ENCODE measurements around the gene SNX9. TPM values are rescaled to one million over a fixed set of nuclear protein-coding genes. Genes with fewer than 3 reads are reported as not detected.
"Not testable (repeated sequence)": the region's sequence is repeated elsewhere in the genome, so short reads cannot be mapped to it uniquely, and the experiment has no call there.

Gene SNX9
- total and polyA plus RNA-seq, 4 donors, result 19.3 to 27.6 (median 23.3) TPM

DNA sequence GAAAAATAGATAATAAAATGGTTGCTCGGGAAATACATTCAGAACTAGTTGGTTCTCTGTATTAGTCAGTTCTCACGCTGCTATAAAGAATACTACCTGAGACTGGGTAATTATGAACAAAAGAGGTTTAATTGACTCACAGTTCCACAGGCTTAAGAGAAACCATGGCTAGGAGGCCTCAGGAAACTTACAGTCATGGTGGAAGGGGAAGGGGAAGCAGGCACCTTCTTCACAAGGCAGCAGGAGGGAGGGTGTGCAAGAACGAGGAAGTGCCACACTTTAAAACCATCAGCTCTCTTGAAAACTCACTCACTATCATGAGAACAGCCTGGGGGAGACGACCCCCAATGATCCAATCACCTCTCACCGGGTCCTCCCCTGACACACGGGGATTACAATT, 24.2 kb upstream of the SNX9 start:
- Histone ChIP-seq H3K4me3 (ENCODE audit: low read depth, low read length) (no peak overlapping the region), H3K9me3 (ENCODE audit: control insufficient read depth, insufficient read depth, low read length) (no peaks in the 10 kb centered on the region), H3K36me3 (ENCODE audit: control insufficient read depth, insufficient read depth, low read length) (no peaks in the 10 kb centered on the region), H3K27me3 (ENCODE audit: control insufficient read depth, insufficient read depth, low read length) (no peaks in the 10 kb centered on the region), H3K4me1 (ENCODE audit: control insufficient read depth, insufficient read depth, low read length) (no peaks in the 10 kb centered on the region), H3K27ac (ENCODE audit: low read depth, low read length) (no peak overlapping the region)
- WGBS (ENCODE audit: insufficient coverage), result 100% methylated on average over 1 of the region's 6 CpGs
- no peak for DNase-seq (ENCODE audit: low read depth in 4 of 6, low spot score in 6 of 6)

DNA sequence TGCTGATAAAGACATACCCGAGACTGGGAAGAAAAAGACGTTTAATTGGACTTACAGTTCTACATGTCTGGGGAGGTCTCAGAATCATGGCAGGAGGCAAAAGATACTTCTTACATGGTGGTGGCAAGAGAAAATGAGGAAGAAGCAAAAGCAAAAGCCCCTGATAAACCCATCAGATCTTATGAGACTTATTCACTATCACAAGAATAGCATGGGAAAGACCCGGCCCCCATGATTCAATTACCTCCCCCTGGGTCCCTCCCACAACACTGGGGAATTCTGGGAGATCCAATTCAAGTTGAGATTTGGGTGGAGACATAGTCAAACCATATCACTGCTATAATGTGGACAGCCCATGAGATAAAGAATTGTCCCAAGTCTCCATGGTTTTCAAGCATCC, 23.5 kb upstream of the SNX9 start:
- not testable (repeated sequence) for H3K36me3 ChIP-seq (ENCODE audit: control insufficient read depth, insufficient read depth, low read length); H3K27ac ChIP-seq (ENCODE audit: low read depth, low read length); H3K4me1 ChIP-seq (ENCODE audit: control insufficient read depth, insufficient read depth, low read length); DNase-seq (ENCODE audit: low read depth in 4 of 6, low spot score in 6 of 6); H3K4me3 ChIP-seq (ENCODE audit: low read depth, low read length); H3K9me3 ChIP-seq (ENCODE audit: control insufficient read depth, insufficient read depth, low read length); H3K27me3 ChIP-seq (ENCODE audit: control insufficient read depth, insufficient read depth, low read length)
- 95% methylated on average over 2 of the region's 3 CpGs for WGBS (ENCODE audit: insufficient coverage)

DNA sequence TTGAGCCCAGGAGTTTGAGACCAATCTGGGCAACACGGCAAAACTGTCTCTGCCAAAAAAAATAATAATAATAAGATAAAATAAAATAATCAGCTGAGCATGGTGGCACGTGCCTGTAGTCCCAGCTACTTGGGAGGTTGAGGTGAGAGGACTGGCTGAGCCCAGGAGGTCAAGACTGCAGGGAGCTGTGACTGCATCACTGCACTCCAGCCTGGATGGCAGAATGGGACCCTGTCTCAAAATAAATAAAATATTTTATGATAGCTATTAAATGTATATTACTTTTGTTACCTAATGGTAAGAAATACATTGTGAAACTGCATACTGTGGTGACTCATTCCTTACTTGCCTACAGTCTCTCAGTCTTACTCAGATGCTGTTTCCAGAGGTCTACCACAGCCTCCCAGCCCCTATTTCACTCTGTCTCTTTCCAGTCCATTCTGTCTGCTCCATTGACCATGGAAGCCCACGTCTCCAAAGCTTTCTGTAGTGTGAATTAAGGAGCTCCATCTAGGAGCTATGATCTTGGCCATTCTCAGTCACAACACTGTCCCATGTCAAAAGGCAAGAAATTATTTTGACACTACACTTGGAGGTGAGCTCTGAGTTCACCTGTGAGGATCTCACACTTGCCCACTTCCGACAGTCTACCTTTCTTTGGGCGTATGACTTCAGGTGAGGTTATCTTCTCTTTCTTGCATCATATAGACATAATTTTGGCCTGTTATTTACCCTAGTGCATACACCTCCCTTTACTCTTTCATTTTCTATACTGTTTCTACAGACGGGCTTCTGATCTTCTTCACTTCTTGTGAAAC, 22.4 kb upstream of the SNX9 start:
- no peak overlapping the region for H3K27ac ChIP-seq (ENCODE audit: low read depth, low read length)
- WGBS (ENCODE audit: insufficient coverage), result 100% methylated on average over 2 of the region's 6 CpGs
- H3K4me1 ChIP-seq (ENCODE audit: control insufficient read depth, insufficient read depth, low read length), result no peaks in the 10 kb centered on the region
- no peaks in the 10 kb centered on the region for H3K36me3 ChIP-seq (ENCODE audit: control insufficient read depth, insufficient read depth, low read length)
- no peak for DNase-seq (ENCODE audit: low read depth in 4 of 6, low spot score in 6 of 6)
- H3K9me3 ChIP-seq (ENCODE audit: control insufficient read depth, insufficient read depth, low read length), result no peaks in the 10 kb centered on the region
- no peaks in the 10 kb centered on the region for H3K27me3 ChIP-seq (ENCODE audit: control insufficient read depth, insufficient read depth, low read length)
- H3K4me3 ChIP-seq (ENCODE audit: low read depth, low read length), result no peak overlapping the region

DNA sequence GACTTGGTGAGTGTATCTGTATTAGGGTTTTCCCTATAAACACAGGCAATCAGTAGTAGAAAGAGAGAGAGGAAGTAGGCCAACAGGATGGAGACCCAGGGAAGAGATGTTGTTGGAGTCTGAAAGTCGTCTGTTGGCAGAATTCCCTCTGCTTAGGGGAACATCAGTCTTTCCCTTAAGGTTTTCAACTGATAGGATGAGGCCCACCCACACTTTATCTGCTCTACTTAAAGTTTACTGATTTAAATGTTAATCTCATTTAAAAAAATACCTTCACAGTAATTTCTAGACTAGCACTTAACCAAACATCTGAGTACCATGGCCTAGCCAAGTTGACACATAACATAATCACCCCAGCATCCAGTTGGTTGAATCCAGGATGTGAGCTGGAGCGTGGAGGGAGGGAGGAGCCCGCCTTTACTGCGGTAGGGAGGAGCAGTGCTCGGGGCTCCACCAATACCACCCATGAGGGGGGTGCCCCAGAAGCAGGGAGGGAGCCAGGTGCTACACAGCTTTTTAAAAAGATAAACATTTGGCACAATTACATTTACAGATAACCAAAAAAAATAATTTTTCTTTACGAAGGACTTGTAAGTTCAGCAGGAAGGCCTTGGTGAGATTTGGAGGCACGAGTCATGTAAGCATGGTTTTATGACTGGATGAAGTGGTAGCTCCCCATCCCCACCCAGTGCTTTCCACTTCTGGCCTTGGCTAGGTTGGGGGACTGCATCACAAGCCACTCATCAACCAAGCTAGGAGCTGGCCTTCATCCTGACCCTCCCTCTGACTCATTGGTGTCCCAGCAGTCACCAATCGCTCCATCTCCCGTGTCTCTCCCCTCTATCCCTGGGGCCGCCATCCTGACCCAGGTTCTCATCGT, 18.4 kb upstream of the SNX9 start:
- no peak overlapping the region for H3K27ac ChIP-seq (ENCODE audit: low read depth, low read length)
- 100% methylated on average over 4 of the region's 11 CpGs for WGBS (ENCODE audit: insufficient coverage)
- no peaks in the 10 kb centered on the region for H3K36me3 ChIP-seq (ENCODE audit: control insufficient read depth, insufficient read depth, low read length)
- H3K9me3 ChIP-seq (ENCODE audit: control insufficient read depth, insufficient read depth, low read length), result no peaks in the 10 kb centered on the region
- H3K27me3 ChIP-seq (ENCODE audit: control insufficient read depth, insufficient read depth, low read length), result no peaks in the 10 kb centered on the region
- no peak for DNase-seq (ENCODE audit: low read depth in 4 of 6, low spot score in 6 of 6)
- no peak overlapping the region for H3K4me3 ChIP-seq (ENCODE audit: low read depth, low read length)
- H3K4me1 ChIP-seq (ENCODE audit: control insufficient read depth, insufficient read depth, low read length), result no peaks in the 10 kb centered on the region

DNA sequence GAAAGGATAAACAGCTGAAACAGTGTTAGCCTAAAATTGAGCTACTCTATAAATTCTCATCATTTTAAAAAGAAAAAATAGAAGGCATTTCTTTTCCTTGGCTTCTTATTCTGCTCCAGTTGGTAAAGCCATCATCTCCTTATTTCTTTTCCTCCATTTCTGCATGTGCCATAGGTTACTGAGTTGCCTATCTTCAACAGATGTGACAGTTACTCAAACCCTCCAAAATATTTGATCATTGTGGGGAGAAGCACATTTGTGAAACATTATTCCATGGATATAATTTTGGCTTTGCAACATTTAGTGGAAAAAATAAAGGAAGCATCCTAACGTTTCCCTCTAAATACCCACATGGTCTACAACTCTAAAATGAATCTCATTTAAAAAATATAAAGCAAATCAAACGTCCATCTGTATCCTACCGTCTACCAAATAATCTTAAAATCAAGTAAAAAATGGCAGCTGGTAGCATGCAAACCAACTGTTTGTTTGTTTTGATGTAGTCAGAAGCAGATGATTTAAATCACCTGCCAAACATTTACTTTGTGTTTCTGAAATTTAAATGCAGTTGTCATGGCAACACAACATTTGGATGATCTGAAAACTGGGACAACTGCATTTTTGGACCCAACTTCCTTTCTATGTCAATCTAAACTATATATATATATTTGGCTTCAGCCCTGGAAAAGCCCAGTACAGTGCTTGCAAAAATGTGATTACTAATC, 16.8 kb upstream of the SNX9 start:
- DNase-seq (ENCODE audit: low read depth in 4 of 6, low spot score in 6 of 6), result peak in 2 of 6 donors; percentile 52 to 89
- Histone ChIP-seq H3K36me3 (ENCODE audit: control insufficient read depth, insufficient read depth, low read length) (no peaks in the 10 kb centered on the region), H3K9me3 (ENCODE audit: control insufficient read depth, insufficient read depth, low read length) (no peaks in the 10 kb centered on the region), H3K27ac (ENCODE audit: low read depth, low read length) (no peak overlapping the region), H3K27me3 (ENCODE audit: control insufficient read depth, insufficient read depth, low read length) (no peaks in the 10 kb centered on the region), H3K4me3 (ENCODE audit: low read depth, low read length) (no peak overlapping the region), H3K4me1 (ENCODE audit: control insufficient read depth, insufficient read depth, low read length) (no peaks in the 10 kb centered on the region)
- no CpG with 5 or more reads among the region's 3 CpGs for WGBS (ENCODE audit: insufficient coverage)

DNA sequence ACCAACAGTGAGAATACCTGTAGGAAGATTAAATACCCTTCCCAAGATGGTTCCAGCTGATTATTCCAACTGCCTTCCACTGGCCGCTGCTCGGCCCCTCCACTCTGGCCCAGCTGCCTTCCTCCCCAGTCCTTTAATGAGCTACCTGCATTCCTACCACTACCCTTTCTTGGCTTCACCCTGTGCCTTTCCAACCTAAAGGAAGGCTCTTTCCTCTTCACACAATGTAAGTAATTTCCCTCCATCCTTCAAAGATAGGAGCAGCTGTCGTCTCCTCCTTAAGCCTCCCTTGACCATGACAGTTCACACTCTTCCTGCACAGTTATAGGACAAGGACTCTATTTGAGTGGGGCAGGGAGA, 16.2 kb upstream of the SNX9 start:
- WGBS (ENCODE audit: insufficient coverage), result 80% methylated on average over 2 of the region's 3 CpGs
- H3K4me1 ChIP-seq (ENCODE audit: control insufficient read depth, insufficient read depth, low read length), result no peaks in the 10 kb centered on the region
- no peaks in the 10 kb centered on the region for H3K9me3 ChIP-seq (ENCODE audit: control insufficient read depth, insufficient read depth, low read length)
- H3K27ac ChIP-seq (ENCODE audit: low read depth, low read length), result no peak overlapping the region
- no peak overlapping the region for H3K4me3 ChIP-seq (ENCODE audit: low read depth, low read length)
- H3K27me3 ChIP-seq (ENCODE audit: control insufficient read depth, insufficient read depth, low read length), result no peaks in the 10 kb centered on the region
- H3K36me3 ChIP-seq (ENCODE audit: control insufficient read depth, insufficient read depth, low read length), result no peaks in the 10 kb centered on the region
- no peak for DNase-seq (ENCODE audit: low read depth in 4 of 6, low spot score in 6 of 6)

DNA sequence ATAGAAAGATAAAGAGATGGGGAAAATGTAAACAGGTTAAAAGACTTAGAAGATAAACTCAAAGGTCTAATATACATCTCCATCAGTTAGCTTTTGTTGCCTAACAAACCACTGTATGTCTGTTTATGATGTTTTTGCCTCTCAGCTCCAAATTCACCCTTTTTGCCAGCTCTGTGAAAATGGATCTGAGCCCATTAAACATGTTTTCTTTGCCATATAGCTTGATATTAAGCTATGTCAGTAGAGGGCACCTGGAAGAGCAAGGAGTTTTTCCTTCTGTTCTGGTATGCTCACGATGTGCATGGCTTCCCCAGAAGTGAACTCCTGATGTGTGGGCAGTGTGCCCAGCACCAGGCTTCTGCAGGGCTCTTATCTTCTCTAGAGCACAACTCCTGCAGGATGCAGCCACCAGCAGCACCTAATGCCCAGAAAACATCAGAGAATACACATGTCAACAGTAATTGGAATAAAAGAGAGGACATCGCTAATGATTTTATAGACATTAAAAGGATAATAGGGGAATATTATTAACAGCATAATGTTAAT, 14.6 kb upstream of the SNX9 start:
- WGBS (ENCODE audit: insufficient coverage), result 100% methylated on average over 1 of the region's 2 CpGs
- H3K9me3 ChIP-seq (ENCODE audit: control insufficient read depth, insufficient read depth, low read length), result no peaks in the 10 kb centered on the region
- H3K27ac ChIP-seq (ENCODE audit: low read depth, low read length), result no peak overlapping the region
- DNase-seq (ENCODE audit: low read depth in 4 of 6, low spot score in 6 of 6), result no peak
- no peaks in the 10 kb centered on the region for H3K36me3 ChIP-seq (ENCODE audit: control insufficient read depth, insufficient read depth, low read length)
- no peak overlapping the region for H3K4me3 ChIP-seq (ENCODE audit: low read depth, low read length)
- no peaks in the 10 kb centered on the region for H3K4me1 ChIP-seq (ENCODE audit: control insufficient read depth, insufficient read depth, low read length)
- no peaks in the 10 kb centered on the region for H3K27me3 ChIP-seq (ENCODE audit: control insufficient read depth, insufficient read depth, low read length)

DNA sequence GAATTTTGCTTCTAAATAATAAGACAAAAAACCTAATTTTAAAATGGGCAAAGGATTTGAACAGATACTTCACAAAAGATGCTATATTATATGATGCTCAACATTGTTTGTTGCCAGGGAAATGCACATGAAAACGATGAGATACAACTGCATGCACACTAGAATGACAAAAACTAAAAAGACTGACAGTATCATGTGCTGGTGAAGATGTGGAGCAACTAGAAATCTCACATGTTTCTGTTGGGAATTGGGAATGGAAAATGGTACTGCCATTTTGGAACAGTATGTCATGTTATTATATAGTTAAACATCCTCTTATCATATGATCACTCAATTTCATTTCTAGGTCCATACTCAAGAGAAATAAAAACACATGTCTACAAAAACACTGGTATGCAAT, 13.4 kb upstream of the SNX9 start:
- Histone ChIP-seq H3K36me3 (ENCODE audit: control insufficient read depth, insufficient read depth, low read length) (no peaks in the 10 kb centered on the region), H3K27ac (ENCODE audit: low read depth, low read length) (no peak overlapping the region), H3K4me1 (ENCODE audit: control insufficient read depth, insufficient read depth, low read length) (no peaks in the 10 kb centered on the region), H3K27me3 (ENCODE audit: control insufficient read depth, insufficient read depth, low read length) (no peaks in the 10 kb centered on the region), H3K4me3 (ENCODE audit: low read depth, low read length) (no peak overlapping the region), H3K9me3 (ENCODE audit: control insufficient read depth, insufficient read depth, low read length) (no peaks in the 10 kb centered on the region)
- 60% methylated on average over 1 of the region's 1 CpG for WGBS (ENCODE audit: insufficient coverage)
- DNase-seq (ENCODE audit: low read depth in 4 of 6, low spot score in 6 of 6), result no peak

DNA sequence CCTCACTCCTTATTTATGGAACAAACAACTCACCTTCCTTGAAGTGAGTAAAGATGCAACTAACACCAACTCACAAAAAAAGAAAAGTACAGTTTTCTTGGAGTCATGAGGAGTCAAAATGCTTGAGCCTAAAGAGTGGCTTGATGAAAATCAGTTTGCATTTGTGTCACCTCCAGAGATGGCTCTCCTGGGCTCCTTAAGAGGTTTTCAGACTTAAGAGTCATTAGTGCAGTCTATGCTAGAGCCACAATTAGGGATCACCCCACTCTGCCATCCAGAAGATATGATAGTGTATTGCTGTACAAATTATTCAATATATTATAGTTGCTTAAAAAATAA, 11.9 kb upstream of the SNX9 start:
- Histone ChIP-seq H3K27me3 (ENCODE audit: control insufficient read depth, insufficient read depth, low read length) (no peaks in the 10 kb centered on the region), H3K4me3 (ENCODE audit: low read depth, low read length) (no peak overlapping the region), H3K9me3 (ENCODE audit: control insufficient read depth, insufficient read depth, low read length) (no peaks in the 10 kb centered on the region), H3K27ac (ENCODE audit: low read depth, low read length) (no peak overlapping the region), H3K4me1 (ENCODE audit: control insufficient read depth, insufficient read depth, low read length) (no peaks in the 10 kb centered on the region), H3K36me3 (ENCODE audit: control insufficient read depth, insufficient read depth, low read length) (no peaks in the 10 kb centered on the region)
- DNase-seq (ENCODE audit: low read depth in 4 of 6, low spot score in 6 of 6), result no peak

Measured in spinal cord (tissue), 10 donors.